Body of pancreas (tissue), 4 donors: ENCODE data around the gene PLEKHG2. TPM values are rescaled to one million over a fixed set of nuclear protein-coding genes. Genes with fewer than 3 reads are reported as not detected.
"Not testable (repeated sequence)": the region's sequence is repeated elsewhere in the genome, so short reads cannot be mapped to it uniquely, and the experiment has no call there.

ENCODE experiments used
- ATAC-seq: fragments of 150-250 bp; one replicate; pipeline ENCODE4 v1.9.1; 2016
- DNase-seq, 4 donors: peaks; one replicate each; pipeline ENCODE4 v3.0.0-alpha.2; 2019
- H3K27ac ChIP-seq, 4 donors: fragments of 200-600 bp; sonication (generic); 1 replicate in 3 of 4; 2 replicates in 1 of 4; pipeline versions ENCODE4 v1.5.1 to v1.6.1; 2016 to 2019; ENCODE audit warnings: mild to moderate bottlenecking in 1 of 4, mixed read lengths in 1 of 4, moderate library complexity in 1 of 4
- H3K27me3 ChIP-seq, 2 donors: fragments of 200-600 bp; sonication (generic); one replicate each; pipeline ENCODE4 v1.6.0; 2016; ENCODE audit warnings: mild to moderate bottlenecking in 1 of 2
- H3K36me3 ChIP-seq, 2 donors: fragments of 200-600 bp; sonication (generic); replicated peaks in 1 of 2; 2 replicates each; pipeline ENCODE4 v1.5.1; 2016; ENCODE audit warnings: low read depth in 2 of 2; ENCODE audit not compliant: insufficient read depth in 1 of 2
- H3K4me1 ChIP-seq: fragments of 200-600 bp; sonication (generic); one replicate; pipeline ENCODE4 v1.6.0; 2016
- H3K4me3 ChIP-seq, 2 donors: fragments of 200-600 bp; sonication (generic); 1 replicate in 1 of 2; 2 replicates in 1 of 2; pipeline ENCODE4 v1.5.1; 2016 to 2019
- H3K9me3 ChIP-seq, 3 donors: fragments of 200-600 bp; sonication (generic); 1 replicate in 2 of 3; 2 replicates in 1 of 3; pipeline ENCODE4 v1.5.1; 2016
- POLR2A ChIP-seq, 3 donors: fragments of 450-650 bp; IDR thresholded peaks; one replicate each; pipeline ENCODE4 v1.6.1; 2016; ENCODE audit warnings: antibody characterized with exemption in 3 of 3, mild to moderate bottlenecking in 2 of 3
- WGBS, 2 donors: methylation state at CpG; one replicate each; pipeline ENCODE4 v1.1.5; 2017; 5-methylcytosine and 5-hydroxymethylcytosine counted together
- intact Hi-C: fragments of 100-400 bp; cut with DNase I; formaldehyde crosslinking; loops from one replicate; pipeline ENCODE4 v1.15.1; 2023
- total RNA-seq, 2 donors: library from RNA; depleted of rRNA; stranded (reverse); fragments of >200 nt; gene quantifications; one replicate each; pipeline ENCODE4 v1.1.0, GENCODE V29; 2016
- TF ChIP-seq, protein P1 (sequence below), 7 experiments: fragments of 450-650 bp in 4 of 7; fragments of 200-600 bp in 3 of 7; sonication (generic) in 3 of 7; IDR thresholded peaks; one replicate each; pipeline ENCODE4 v1.5.1; 2016 to 2019; ENCODE audit warnings: antibody characterized with exemption in 7 of 7

PLEKHG2 gene
- total RNA-seq, 2 donors from 2014 or later: 6.7 to 13.2 TPM

DNA sequence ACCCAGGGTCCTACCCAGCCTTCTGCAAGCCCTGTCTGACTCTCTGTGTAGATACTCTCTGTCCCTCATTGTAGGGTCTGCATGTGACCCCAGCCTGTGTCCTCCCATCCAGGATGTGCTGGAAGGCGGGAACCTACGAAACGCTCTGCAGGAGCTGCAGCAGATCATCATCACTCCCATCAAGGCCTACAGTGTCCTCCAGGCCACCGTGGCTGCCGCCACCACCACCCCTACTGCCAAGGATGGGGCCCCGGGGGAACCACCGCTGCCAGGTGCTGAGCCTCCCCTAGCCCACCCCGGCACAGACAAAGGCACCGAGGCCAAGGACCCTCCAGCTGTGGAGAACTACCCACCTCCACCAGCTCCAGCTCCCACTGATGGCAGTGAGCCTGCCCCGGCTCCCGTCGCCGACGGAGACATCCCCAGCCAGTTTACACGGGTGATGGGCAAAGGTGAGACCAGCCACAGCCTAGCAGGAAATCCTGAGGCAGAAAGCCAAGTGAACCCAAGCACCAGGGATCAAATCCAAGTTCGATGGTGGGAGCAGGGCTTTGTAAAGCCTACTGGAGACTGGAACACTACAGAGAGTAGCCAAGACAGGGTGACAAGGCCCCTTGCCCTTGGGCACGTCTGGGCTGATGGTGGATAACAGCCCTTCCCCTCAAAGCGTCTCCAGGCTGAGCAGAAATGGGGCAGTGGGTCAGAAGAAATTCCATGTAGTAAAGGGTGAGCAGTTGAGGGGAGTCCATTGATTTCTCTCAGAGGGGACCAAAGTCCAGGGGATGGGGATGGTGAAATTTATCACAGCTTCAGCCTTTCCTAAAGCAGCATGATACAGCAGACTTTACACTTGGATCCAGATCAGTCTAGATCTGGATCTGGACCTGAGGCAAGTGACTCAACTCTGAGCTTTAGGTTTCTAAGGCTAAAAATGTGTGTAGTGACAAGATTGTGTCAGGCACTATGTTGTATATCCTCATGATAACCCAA lies 34.8 kb upstream of the PLEKHG2 start:
- Histone ChIP-seq H3K9me3 (no peaks in the 10 kb centered on the region), H3K27ac (no peak overlapping the region), H3K27me3 (no peaks in the 10 kb centered on the region), H3K4me3 (no peak overlapping the region), H3K36me3 (peaks cover 7 to 41% of the 10 kb centered on the region in 2 donors), H3K4me1 (peaks cover 6% of the 10 kb centered on the region)
- TF ChIP-seq, protein P1, sequence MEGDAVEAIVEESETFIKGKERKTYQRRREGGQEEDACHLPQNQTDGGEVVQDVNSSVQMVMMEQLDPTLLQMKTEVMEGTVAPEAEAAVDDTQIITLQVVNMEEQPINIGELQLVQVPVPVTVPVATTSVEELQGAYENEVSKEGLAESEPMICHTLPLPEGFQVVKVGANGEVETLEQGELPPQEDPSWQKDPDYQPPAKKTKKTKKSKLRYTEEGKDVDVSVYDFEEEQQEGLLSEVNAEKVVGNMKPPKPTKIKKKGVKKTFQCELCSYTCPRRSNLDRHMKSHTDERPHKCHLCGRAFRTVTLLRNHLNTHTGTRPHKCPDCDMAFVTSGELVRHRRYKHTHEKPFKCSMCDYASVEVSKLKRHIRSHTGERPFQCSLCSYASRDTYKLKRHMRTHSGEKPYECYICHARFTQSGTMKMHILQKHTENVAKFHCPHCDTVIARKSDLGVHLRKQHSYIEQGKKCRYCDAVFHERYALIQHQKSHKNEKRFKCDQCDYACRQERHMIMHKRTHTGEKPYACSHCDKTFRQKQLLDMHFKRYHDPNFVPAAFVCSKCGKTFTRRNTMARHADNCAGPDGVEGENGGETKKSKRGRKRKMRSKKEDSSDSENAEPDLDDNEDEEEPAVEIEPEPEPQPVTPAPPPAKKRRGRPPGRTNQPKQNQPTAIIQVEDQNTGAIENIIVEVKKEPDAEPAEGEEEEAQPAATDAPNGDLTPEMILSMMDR (IDR thresholded peaks at IDR 0.05): no peak
- intact Hi-C loops: no loop called here
- DNase-seq: no peak
- WGBS, 2 donors: 87 to 91% methylated on average over 14 to 17 of the region's 18 CpGs
- ATAC-seq: no peak

DNA sequence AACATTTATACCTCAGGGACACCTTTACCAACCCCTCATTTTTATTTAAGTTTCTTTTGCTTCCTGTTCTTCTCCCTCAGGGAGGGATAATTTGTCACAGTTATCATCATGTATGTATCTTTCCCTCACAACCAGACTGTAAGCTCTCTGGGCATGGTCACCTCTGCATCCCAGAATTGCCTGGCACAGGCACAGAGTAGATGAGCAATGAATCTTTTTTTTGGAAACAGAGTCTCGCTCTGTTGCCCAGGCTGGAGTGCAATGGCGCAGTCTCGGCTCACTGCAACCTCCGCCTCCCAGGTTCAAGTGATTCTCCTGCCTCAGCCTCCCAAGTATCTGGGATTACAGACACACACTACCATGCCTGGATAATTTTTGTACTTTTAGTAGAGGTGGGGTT lies 33.1 kb upstream of the PLEKHG2 start:
- intact Hi-C loops, H3K27ac ChIP-seq, ATAC-seq, H3K4me3 ChIP-seq, H3K4me1 ChIP-seq, DNase-seq, H3K27me3 ChIP-seq, H3K9me3 ChIP-seq: not testable (repeated sequence)
- peaks cover 7 to 43% of the 10 kb centered on the region in 2 donors for H3K36me3 ChIP-seq
- 83 to 96% methylated on average over 4 of the region's 4 CpGs for WGBS, 2 donors

DNA sequence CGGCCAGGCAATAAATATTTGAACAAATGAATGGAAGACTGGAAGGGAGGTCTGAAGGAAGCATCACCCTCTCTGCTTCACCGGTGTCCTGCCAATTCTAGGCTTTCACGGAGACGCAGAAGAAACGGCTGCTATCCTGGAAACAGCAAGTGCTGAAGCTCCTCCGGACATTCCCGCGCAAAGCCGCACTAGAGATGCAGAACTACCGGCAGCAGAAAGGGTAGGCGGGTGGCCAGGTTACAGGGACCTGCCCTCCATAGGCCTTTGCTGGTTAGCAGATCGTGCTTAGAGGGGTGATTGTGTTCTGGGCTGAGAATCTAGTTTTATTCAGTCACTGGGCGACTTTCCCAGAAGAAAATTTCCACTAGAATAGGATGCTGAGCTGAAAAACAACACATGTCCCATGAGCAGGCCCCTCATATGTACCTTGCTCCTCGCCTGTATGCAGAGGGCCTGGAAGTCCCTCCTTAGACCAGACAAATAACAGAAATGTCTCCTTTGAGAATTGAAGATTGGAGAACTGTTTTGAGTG lies 32.5 kb upstream of the PLEKHG2 start:
- Histone ChIP-seq H3K4me3 (no peak overlapping the region), H3K36me3 (peaks cover 7 to 43% of the 10 kb centered on the region in 2 donors), H3K27me3 (no peaks in the 10 kb centered on the region), H3K27ac (no peak overlapping the region), H3K4me1 (no peaks in the 10 kb centered on the region), H3K9me3 (no peaks in the 10 kb centered on the region)
- no peak for ATAC-seq
- WGBS, 2 donors: 91 to 96% methylated on average over 14 of the region's 14 CpGs
- DNase-seq: no peak
- intact Hi-C loops: loop anchor here (5.0 kb wide), 1 partner anchor 33 kb away; no protein-coding TSS in a partner anchor
- no peak for TF ChIP-seq POLR2A (IDR thresholded peaks at IDR 0.05)
- TF ChIP-seq, protein P1 (IDR thresholded peaks at IDR 0.05): no peak

DNA sequence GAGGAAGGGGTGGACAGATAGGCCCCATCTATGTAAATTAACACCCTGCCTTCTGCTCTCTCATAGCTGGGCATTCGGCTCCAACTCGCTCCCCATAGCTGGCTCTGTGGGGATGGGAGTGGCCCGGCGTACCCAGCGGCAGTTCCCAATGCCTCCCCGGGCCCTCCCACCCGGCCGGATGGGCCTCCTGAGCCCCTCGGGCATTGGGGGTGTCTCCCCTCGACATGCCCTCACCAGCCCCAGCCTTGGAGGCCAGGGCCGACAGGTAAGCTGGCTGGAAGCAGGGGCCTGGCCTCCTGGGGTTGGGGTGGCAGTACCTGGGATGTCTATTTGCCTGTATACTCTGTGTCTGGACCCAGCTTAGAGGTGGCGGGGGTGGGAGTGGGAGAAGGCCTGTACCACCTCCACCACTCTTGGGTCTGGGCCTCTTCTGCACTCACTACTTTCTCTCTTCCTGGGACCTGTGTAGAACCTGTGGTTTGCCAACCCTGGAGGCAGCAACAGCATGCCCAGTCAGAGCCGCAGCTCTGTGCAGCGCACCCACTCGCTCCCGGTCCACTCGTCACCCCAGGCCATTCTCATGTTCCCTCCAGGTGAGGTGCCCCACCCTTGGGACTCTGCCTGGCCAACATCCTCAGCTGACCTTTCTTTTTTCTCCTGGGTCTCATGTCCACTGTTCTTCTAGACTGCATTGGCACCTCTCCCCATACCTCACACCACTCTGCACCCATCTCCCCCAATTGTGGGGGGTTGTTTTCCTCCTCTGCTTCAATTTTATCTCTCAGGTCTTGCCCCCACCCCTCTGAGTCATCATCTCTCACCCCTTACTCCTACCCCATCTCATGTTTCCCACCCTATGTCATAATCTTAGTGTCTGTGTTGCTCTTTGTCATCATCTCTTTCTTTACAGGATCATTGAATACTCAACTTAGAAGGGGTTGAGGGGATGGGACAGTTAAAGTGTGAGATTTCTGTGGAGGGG lies 31.7 kb upstream of the PLEKHG2 start:
- intact Hi-C loops: loop anchor here (5.0 kb wide), 1 partner anchor 34 kb away; no protein-coding TSS in a partner anchor
- no peaks in the 10 kb centered on the region for H3K9me3 ChIP-seq
- peaks cover 7 to 46% of the 10 kb centered on the region in 2 donors for H3K36me3 ChIP-seq
- ATAC-seq (no peak), DNase-seq (no peak)
- no peak overlapping the region for H3K27ac ChIP-seq
- no peak overlapping the region for H3K4me3 ChIP-seq
- no peaks in the 10 kb centered on the region for H3K27me3 ChIP-seq
- TF ChIP-seq POLR2A (IDR thresholded peaks at IDR 0.05): no peak
- TF ChIP-seq, protein P1 (IDR thresholded peaks at IDR 0.05): no peak
- 88 to 90% methylated on average over 9 to 16 of the region's 17 CpGs for WGBS, 2 donors
- no peaks in the 10 kb centered on the region for H3K4me1 ChIP-seq
